Measurements from ENCODE around the gene FXR1.
"Not testable (repeated sequence)": the region's sequence is repeated elsewhere in the genome, so short reads cannot be mapped to it uniquely, and the experiment has no call there.

FXR1 gene

GRCh38 chr3:180912304-180913296, at the start of gene FXR1:
Gene FXR1 (plus strand): TSS chr3:180912670. CDS start chr3:180912686, 16 bp downstream.
- peak; percentile 72 for DNase-seq (ENCODE audit: low read depth)

- DNase-seq (ENCODE audit: low read depth): no peak
These were observed 42.3 kb upstream of the FXR1 start for GRCh38 chr3:180870008-180870699.

- no peak for DNase-seq (ENCODE audit: low read depth)
These were observed 40.6 kb upstream of the FXR1 start for GRCh38 chr3:180871901-180872300.

- DNase-seq (ENCODE audit: low read depth): not testable (repeated sequence)
These were observed 40.0 kb upstream of the FXR1 start for GRCh38 chr3:180872430-180872829.

GRCh38 chr3:180875124-180875698, 37.3 kb upstream of the FXR1 start:
- DNase-seq (ENCODE audit: low read depth): no peak

- no peak for DNase-seq (ENCODE audit: low read depth)
These were observed 31.2 kb upstream of the FXR1 start for GRCh38 chr3:180881065-180881801.

GRCh38 chr3:180882115-180882514, 30.4 kb upstream of the FXR1 start:
- no peak for DNase-seq (ENCODE audit: low read depth)

- no peak for DNase-seq (ENCODE audit: low read depth)
These were observed 23.4 kb upstream of the FXR1 start for GRCh38 chr3:180888992-180889560.

GRCh38 chr3:180898572-180898971, 13.9 kb upstream of the FXR1 start:
- DNase-seq (ENCODE audit: low read depth): no peak

- DNase-seq (ENCODE audit: low read depth): no peak
These were observed 2.9 kb upstream of the FXR1 start for GRCh38 chr3:180909369-180910127.

GRCh38 chr3:180910823-180911222, 1.6 kb upstream of the FXR1 start:
- DNase-seq (ENCODE audit: low read depth): no peak

- no peak for DNase-seq (ENCODE audit: low read depth)
These were observed 580 bp upstream of the FXR1 start for GRCh38 chr3:180911876-180912303.

GRCh38 chr3:180913581-180914404, 1.3 kb downstream of the FXR1 start:
- DNase-seq (ENCODE audit: low read depth): no peak

- no peak for DNase-seq (ENCODE audit: low read depth)
These were observed 6.1 kb downstream of the FXR1 start for GRCh38 chr3:180918542-180918941.

- DNase-seq (ENCODE audit: low read depth): no peak
These were observed 9.8 kb downstream of the FXR1 start for GRCh38 chr3:180922242-180922641.

GRCh38 chr3:180923561-180923960, 11.1 kb downstream of the FXR1 start:
- DNase-seq (ENCODE audit: low read depth): no peak

- DNase-seq (ENCODE audit: low read depth): no peak
These were observed 14.1 kb downstream of the FXR1 start for GRCh38 chr3:180926526-180926925.

GRCh38 chr3:180929376-180929775, 16.9 kb downstream of the FXR1 start:
- no peak for DNase-seq (ENCODE audit: low read depth)

GRCh38 chr3:180930526-180930925, 18.1 kb downstream of the FXR1 start:
- DNase-seq (ENCODE audit: low read depth): no peak

GRCh38 chr3:180932819-180933218, 20.3 kb downstream of the FXR1 start:
- DNase-seq (ENCODE audit: low read depth): no peak

Data from HS-5 (cell line).